Measurements from ENCODE around the gene LSP1.

- TF ChIP-seq, protein P1, sequence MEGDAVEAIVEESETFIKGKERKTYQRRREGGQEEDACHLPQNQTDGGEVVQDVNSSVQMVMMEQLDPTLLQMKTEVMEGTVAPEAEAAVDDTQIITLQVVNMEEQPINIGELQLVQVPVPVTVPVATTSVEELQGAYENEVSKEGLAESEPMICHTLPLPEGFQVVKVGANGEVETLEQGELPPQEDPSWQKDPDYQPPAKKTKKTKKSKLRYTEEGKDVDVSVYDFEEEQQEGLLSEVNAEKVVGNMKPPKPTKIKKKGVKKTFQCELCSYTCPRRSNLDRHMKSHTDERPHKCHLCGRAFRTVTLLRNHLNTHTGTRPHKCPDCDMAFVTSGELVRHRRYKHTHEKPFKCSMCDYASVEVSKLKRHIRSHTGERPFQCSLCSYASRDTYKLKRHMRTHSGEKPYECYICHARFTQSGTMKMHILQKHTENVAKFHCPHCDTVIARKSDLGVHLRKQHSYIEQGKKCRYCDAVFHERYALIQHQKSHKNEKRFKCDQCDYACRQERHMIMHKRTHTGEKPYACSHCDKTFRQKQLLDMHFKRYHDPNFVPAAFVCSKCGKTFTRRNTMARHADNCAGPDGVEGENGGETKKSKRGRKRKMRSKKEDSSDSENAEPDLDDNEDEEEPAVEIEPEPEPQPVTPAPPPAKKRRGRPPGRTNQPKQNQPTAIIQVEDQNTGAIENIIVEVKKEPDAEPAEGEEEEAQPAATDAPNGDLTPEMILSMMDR (IDR thresholded peaks at IDR 0.05): no peak
- no peak for TF ChIP-seq POLR2AphosphoS5 (IDR thresholded peaks at IDR 0.05; ENCODE audit: low read depth, low read length)
Measured at GRCh38 chr11:1919391-1920127, 66.7 kb downstream of the LSP1 start, which contains the start of gene TNNT3.

Data from Panc1 (cell line).